Left ventricle myocardium inferior (tissue), 1 donor: ENCODE data around the gene ZDHHC14. TPM values are rescaled to one million over a fixed set of nuclear protein-coding genes. Genes with fewer than 3 reads are reported as not detected.
A peak's percentile ranks its signal among the peaks of the same experiment; 100 is the strongest.

Experiments
- DNase-seq: peaks from one replicate; pipeline ENCODE4 v3.0.0-alpha.2; 2020
- H3K27ac ChIP-seq: fragments of 200-600 bp; replicated peaks from 2 replicates; pipeline ENCODE4 v1.8.0; 2021
- H3K27me3 ChIP-seq: fragments of 200-600 bp; 2 replicates; pipeline ENCODE4 v1.8.0; 2021; ENCODE audit warnings: low read depth
- H3K36me3 ChIP-seq: fragments of 200-600 bp; 2 replicates; pipeline ENCODE4 v1.8.0; 2021
- H3K4me1 ChIP-seq: fragments of 200-600 bp; 2 replicates; pipeline ENCODE4 v1.8.0; 2021
- H3K4me3 ChIP-seq: fragments of 200-600 bp; 2 replicates; pipeline ENCODE4 v1.8.0; 2021; ENCODE audit warnings: mild to moderate bottlenecking, moderate library complexity
- H3K9me3 ChIP-seq: fragments of 200-600 bp; replicated peaks from 2 replicates; pipeline ENCODE4 v1.8.0; 2021
- intact Hi-C: fragments of 100-400 bp; cut with micrococcal nuclease; formaldehyde crosslinking; loops from one replicate; pipeline ENCODE4 v1.11.0; 2022
- total RNA-seq: library from RNA; stranded (reverse); fragmentation: NEBNext Ultra II Directional; extraction: Animal tissue kit (Norgen Biotek cat#: 25700); gene quantifications from one replicate; pipeline ENCODE4 v1.2.1, GENCODE V29; 2021
- TF ChIP-seq, protein P1 (sequence below): fragments of 200-600 bp; IDR thresholded peaks from 2 replicates; pipeline ENCODE4 v1.8.0; 2021; ENCODE audit warnings: antibody characterized with exemption, mild to moderate bottlenecking, borderline replicate concordance
- donor health status: DM: no; HTN: yes; CAD: no; lungs with severe emphysema.

The ZDHHC14 gene
- total RNA-seq, 1 donor from 2014 or later, result 10.0 TPM

DNA sequence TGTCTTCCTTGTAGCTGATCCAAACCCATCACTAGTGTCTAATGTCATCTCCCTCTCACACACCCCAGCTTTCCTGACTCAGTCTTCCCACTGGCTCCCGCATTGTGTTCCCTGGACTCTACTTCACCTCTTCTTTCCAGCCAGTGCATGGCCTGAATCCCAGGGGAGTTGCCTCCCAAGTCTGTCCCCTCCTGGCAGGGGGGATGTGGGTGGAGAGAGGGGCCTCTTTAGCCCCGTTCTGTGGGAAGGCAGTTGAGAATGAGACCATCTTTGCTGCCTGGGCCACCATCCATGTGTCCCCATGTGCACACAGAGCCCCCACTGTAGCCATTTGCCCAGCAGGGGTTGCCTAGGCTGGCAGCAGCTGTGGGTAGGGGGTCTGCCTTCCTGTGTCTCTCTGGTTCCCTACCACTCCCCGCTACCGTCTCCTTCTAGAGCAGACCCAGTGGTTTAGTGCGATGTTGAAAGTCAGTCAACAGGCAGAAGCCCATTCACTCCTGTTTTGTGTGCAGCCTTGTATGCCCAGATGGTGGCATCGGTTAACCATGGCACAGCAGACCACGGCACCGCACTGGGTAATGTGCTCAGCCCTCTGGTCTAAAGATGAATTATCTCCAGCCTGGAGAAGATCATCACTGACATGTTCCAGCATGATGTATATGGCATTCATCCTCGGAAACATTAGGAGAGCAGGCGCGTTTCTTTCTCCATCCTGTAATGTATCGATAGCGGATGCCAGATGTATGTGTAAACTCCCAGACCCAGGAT is 263.2 kb downstream of the ZDHHC14 start:
- Histone ChIP-seq H3K4me3 (no peak overlapping the region), H3K36me3 (no peaks in the 10 kb centered on the region), H3K4me1 (peaks cover 1% of the 10 kb centered on the region), H3K27ac (no peak overlapping the region), H3K9me3 (no peaks in the 10 kb centered on the region), H3K27me3 (no peaks in the 10 kb centered on the region)
- intact Hi-C loops, result no loop called here
- TF ChIP-seq, protein P1, sequence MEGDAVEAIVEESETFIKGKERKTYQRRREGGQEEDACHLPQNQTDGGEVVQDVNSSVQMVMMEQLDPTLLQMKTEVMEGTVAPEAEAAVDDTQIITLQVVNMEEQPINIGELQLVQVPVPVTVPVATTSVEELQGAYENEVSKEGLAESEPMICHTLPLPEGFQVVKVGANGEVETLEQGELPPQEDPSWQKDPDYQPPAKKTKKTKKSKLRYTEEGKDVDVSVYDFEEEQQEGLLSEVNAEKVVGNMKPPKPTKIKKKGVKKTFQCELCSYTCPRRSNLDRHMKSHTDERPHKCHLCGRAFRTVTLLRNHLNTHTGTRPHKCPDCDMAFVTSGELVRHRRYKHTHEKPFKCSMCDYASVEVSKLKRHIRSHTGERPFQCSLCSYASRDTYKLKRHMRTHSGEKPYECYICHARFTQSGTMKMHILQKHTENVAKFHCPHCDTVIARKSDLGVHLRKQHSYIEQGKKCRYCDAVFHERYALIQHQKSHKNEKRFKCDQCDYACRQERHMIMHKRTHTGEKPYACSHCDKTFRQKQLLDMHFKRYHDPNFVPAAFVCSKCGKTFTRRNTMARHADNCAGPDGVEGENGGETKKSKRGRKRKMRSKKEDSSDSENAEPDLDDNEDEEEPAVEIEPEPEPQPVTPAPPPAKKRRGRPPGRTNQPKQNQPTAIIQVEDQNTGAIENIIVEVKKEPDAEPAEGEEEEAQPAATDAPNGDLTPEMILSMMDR, result peak; percentile 40
- no peak for DNase-seq

DNA sequence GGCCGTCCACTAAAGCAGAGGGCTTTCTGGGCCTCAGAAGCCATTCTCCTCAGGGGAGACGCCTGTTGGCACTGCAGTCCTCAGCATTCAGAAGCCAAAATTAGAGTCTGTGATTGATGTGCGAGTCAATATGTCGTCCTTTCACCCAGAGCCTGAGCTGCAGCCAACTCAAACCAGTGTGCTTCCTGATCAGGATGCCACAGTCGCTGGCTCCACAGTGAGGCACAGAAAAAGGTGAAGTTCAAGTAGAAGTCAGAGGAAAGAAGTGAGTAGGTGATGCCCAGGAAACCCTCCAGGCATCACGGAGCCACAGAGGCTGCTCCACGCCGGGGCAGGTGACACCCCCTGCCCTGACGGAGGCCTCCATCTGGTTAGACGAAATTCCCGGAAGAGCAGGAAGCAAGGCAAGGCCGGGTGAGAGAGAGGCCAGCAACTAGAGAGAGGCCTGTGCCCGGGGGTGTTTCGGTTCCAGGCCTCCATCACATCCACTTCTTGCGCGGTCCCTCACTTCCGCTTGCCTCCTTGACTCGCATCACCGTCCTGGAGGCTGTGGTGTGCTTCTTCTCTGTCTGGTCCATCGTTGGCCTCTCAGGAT is 264.3 kb downstream of the ZDHHC14 start:
- Histone ChIP-seq H3K4me1 (peaks cover 12% of the 10 kb centered on the region), H3K9me3 (no peaks in the 10 kb centered on the region), H3K27ac (no peak overlapping the region), H3K27me3 (no peaks in the 10 kb centered on the region), H3K36me3 (no peaks in the 10 kb centered on the region), H3K4me3 (no peak overlapping the region)
- intact Hi-C loops, result no loop called here
- no peak for DNase-seq
- TF ChIP-seq, protein P1, result no peak

DNA sequence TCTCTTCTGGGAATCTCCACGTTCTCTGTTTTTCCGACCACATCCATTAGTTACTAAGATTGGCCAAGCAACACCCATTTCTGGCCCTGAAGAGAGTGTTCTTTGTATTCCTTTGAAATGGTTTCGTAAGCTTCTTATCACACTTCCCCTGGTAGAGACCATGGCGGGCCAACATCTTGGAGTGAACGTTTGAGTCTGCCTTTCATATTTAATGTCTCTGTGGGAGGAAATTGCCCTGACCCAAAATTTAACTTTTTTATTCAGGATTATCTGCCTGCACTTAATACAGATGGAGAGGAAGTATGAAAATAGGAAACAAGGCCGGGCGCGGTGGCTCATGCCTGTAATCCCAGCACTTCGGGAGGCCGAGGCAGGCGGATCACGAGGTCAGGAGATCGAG is 265.0 kb downstream of the ZDHHC14 start:
- Histone ChIP-seq H3K4me3 (no peak overlapping the region), H3K9me3 (no peaks in the 10 kb centered on the region), H3K27ac (no peak overlapping the region), H3K4me1 (peaks cover 17% of the 10 kb centered on the region), H3K36me3 (no peaks in the 10 kb centered on the region), H3K27me3 (no peaks in the 10 kb centered on the region)
- DNase-seq, result no peak
- intact Hi-C loops, result no loop called here
- TF ChIP-seq, protein P1, result no peak

DNA sequence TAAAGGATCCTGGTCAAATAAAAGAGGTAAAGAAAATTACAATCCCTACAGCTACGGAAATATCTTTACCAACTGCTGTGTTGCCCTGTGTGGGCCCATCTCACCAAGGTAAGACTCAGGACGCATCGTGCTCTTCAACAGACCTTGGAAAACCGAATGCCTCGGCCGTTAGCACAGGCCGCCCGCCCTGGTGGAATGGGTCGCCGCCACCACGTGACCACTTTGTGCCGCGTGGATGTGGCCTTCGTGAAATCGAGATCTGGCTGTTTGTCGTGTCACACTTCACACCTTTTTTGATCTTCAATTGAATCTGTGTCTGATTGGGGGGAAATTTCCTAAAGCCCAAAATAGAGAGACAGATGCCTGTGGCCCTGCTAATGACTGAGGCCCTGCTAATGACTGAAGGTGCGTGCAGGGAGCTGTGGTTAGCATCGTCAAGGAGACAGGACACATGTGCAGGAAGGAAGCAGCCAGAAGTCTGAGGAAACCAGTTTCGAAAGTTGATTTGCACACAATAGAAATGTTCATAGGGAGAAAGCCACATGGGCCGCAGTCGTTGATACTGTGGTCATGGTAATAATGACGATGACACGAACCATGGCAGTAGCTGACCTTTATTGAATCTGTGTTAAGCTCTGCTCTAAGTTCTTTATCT is 266.4 kb downstream of the ZDHHC14 start:
- Histone ChIP-seq H3K9me3 (no peaks in the 10 kb centered on the region), H3K27ac (no peak overlapping the region), H3K4me1 (peaks cover 17% of the 10 kb centered on the region), H3K27me3 (no peaks in the 10 kb centered on the region), H3K36me3 (no peaks in the 10 kb centered on the region), H3K4me3 (no peak overlapping the region)
- intact Hi-C loops, result no loop called here
- no peak for DNase-seq
- TF ChIP-seq, protein P1, result no peak

DNA sequence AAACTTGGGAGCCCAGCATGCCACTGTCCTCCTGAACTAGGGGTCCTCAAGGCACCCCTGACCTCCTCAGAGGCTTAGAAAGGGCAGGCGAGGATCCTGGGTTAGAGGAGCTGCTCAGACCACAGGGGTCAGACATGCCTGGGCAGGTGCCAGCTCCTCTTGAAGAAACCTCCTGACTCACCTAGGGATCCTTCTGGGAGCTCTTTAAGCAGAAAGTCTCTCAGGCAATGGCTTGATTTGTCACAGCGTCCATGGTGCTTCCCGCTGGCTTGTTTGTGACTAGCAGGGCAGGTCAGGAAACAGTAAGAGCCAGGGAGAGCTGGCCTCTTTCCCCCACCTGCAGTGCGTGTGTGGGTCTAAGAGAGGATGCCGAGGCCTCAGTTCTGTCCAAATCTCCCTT is 267.6 kb downstream of the ZDHHC14 start:
- H3K9me3 ChIP-seq, result no peaks in the 10 kb centered on the region
- H3K4me3 ChIP-seq, result no peak overlapping the region
- DNase-seq, result no peak
- TF ChIP-seq, protein P1, result no peak
- intact Hi-C loops, result no loop called here
- peaks cover 17% of the 10 kb centered on the region for H3K4me1 ChIP-seq
- no peak overlapping the region for H3K27ac ChIP-seq
- peaks cover 3% of the 10 kb centered on the region for H3K36me3 ChIP-seq
- no peaks in the 10 kb centered on the region for H3K27me3 ChIP-seq
